Measurements from ENCODE around the gene PCOLCE2. TPM values are rescaled to one million over a fixed set of nuclear protein-coding genes. Genes with fewer than 3 reads are reported as not detected.

The PCOLCE2 gene
- total and polyA plus RNA-seq, 10 of the 15 experiments (the other 5 are each of a cell fraction or from before 2014, with no cell fraction given), result 0.11 to 7.6 (median 0.40) TPM

- Histone ChIP-seq H4K20me1 (ENCODE audit: control insufficient read depth, insufficient read depth) (no peaks in the 10 kb centered on the region), H3K4me1 (ENCODE audit: control insufficient read depth, insufficient read depth, low read length) (no peaks in the 10 kb centered on the region), H3K4me3 (no peak overlapping the region), H3K36me3 (ENCODE audit: control insufficient read depth in 2 of 2, insufficient read depth in 2 of 2, low read length in 1 of 2) (no peaks in the 10 kb centered on the region), H3K79me2 (ENCODE audit: control insufficient read depth, insufficient read depth, low read length) (no peaks in the 10 kb centered on the region), H3K27me3 (replicated peaks in 1 of 2; ENCODE audit: control insufficient read depth in 2 of 2, insufficient read depth in 2 of 2, low read length in 1 of 2) (no peaks in the 10 kb centered on the region; a peak in 1 of 4 replicates), H3K27ac (ENCODE audit: control insufficient read depth, insufficient read depth) (no peak overlapping the region), H3K9ac (ENCODE audit: control insufficient read depth, insufficient read depth, low read length) (no peak overlapping the region), H2AFZ (ENCODE audit: control insufficient read depth, low read depth, low read length) (no peak overlapping the region), H3K9me3 (replicated peaks; ENCODE audit: control insufficient read depth, insufficient read depth, low read length) (no peaks in the 10 kb centered on the region; the same call in 2 of the 3 replicates), H3K4me2 (ENCODE audit: control insufficient read depth, insufficient read depth) (no peak overlapping the region)
- ATAC-seq (no peak), DNase-seq (ENCODE audit: low read depth, low spot score) (no peak), FAIRE-seq (no peak)
- 0% methylated on average over 2 of the region's 2 CpGs for WGBS (ENCODE audit: insufficient coverage, insufficient replicate concordance, low lambda C conversion rate, missing lambda C conversion rate)
- in situ Hi-C loops (cut with MboI) (no loop called here), intact Hi-C loops (cut with micrococcal nuclease; ENCODE audit: unreplicated experiment) (no loop called here)
- ChIA-PET SMC1A (ENCODE audit: uncharacterized antibody, unreplicated experiment) (no interaction called here), CTCF (interaction anchor here (1.1 kb wide), 1 partner anchor 12 kb away, joined by 3 read pairs; no protein-coding TSS in a partner anchor), RAD21 (ENCODE audit: unreplicated experiment) (no interaction called here), POLR2A (no interaction called here)
- no TSS peak for BruUV-seq (replicated peaks)
- TF ChIP-seq DPF2 (IDR thresholded peaks at IDR 0.05) (no peak), ZNF687 (IDR thresholded peaks at IDR 0.05) (no peak), RELB (IDR thresholded peaks at IDR 0.05; ENCODE audit: low read depth) (no peak), KLF5 (IDR thresholded peaks at IDR 0.05; ENCODE audit: partially characterized antibody) (no peak), CHD2 (IDR thresholded peaks at IDR 0.05; ENCODE audit: borderline replicate concordance, low read depth, low read length) (no peak), BCLAF1 (IDR thresholded peaks at IDR 0.05) (no peak), MAX (IDR thresholded peaks at IDR 0.05; ENCODE audit: low read depth, low read length) (no peak), TCF3 (IDR thresholded peaks at IDR 0.05; ENCODE audit: borderline replicate concordance, insufficient read depth, low read depth, low read length) (no peak), USF1 (IDR thresholded peaks at IDR 0.05; ENCODE audit: borderline replicate concordance, extremely low read length, insufficient read depth, low read depth, low read length) (no peak), BACH1 (IDR thresholded peaks at IDR 0.05; ENCODE audit: borderline replicate concordance) (no peak), ZNF384 (IDR thresholded peaks at IDR 0.05; ENCODE audit: borderline replicate concordance, low read depth, low read length) (no peak), NR2F1 (conservative IDR thresholded peaks at IDR 0.05) (no peak)
These were observed 21.4 kb upstream of the PCOLCE2 start for GRCh38 chr3:142910280-142910679.

All from GM12878 (cell line).